Uterus (tissue), 2 donors: ENCODE measurements around the gene ADK.

ENCODE experiments used
- CTCF ChIP-seq, 4 experiments: fragments of 200-600 bp in 2 of 4; fragments of 450-650 bp in 2 of 4; sonication (generic) in 2 of 4; IDR thresholded peaks; one replicate each; pipeline ENCODE4 v1.5.1; 2016 to 2019; ENCODE audit warnings: antibody characterized with exemption in 4 of 4, mild to moderate bottlenecking in 2 of 4, moderate library complexity in 1 of 4
- POLR2A ChIP-seq, 2 donors: fragments of 450-650 bp; IDR thresholded peaks; one replicate each; pipeline ENCODE4 v1.6.1; 2016; ENCODE audit warnings: antibody characterized with exemption in 2 of 2, mild to moderate bottlenecking in 1 of 2, moderate library complexity in 1 of 2

- TF ChIP-seq CTCF (IDR thresholded peaks at IDR 0.05) (no peak), POLR2A (IDR thresholded peaks at IDR 0.05) (no peak)
These were observed 499.6 kb downstream of the ADK start for GRCh38 chr10:74650613-74651012.
